Activated naive CD4-positive, alpha-beta T cell treated with anti-CD3 and anti-CD28 coated beads, Interleukin-2, amount 50 U/mL, for 16 hours (primary cell): ENCODE results near the gene ZFAND6.
"Not testable (repeated sequence)": the region's sequence is repeated elsewhere in the genome, so short reads cannot be mapped to it uniquely, and the experiment has no call there.

ENCODE experiments used
- DNase-seq: peaks from one replicate; pipeline ENCODE4 v3.0.0-alpha.2; 2020

The ZFAND6 gene

GRCh38 chr15:80099662-80100061 lies 40.2 kb downstream of the ZFAND6 start:
- not testable (repeated sequence) for DNase-seq

GRCh38 chr15:80100247-80100646 lies 40.8 kb downstream of the ZFAND6 start:
- no peak for DNase-seq

- no peak for DNase-seq
Measured at GRCh38 chr15:80105193-80105592, 45.7 kb downstream of the ZFAND6 start.

- no peak for DNase-seq
Measured at GRCh38 chr15:80105595-80105994, 46.1 kb downstream of the ZFAND6 start.

- no peak for DNase-seq
Measured at GRCh38 chr15:80106051-80106450, 46.6 kb downstream of the ZFAND6 start.

GRCh38 chr15:80107204-80107603 lies 47.7 kb downstream of the ZFAND6 start:
- DNase-seq: no peak

GRCh38 chr15:80107774-80108173 lies 48.3 kb downstream of the ZFAND6 start:
- no peak for DNase-seq

- DNase-seq: no peak
Measured at GRCh38 chr15:80109388-80109787, 49.9 kb downstream of the ZFAND6 start.

GRCh38 chr15:80110920-80111319 lies 51.4 kb downstream of the ZFAND6 start:
- DNase-seq: no peak

- DNase-seq: no peak
Measured at GRCh38 chr15:80114114-80114513, 54.6 kb downstream of the ZFAND6 start.

- no peak for DNase-seq
Measured at GRCh38 chr15:80115021-80115420, 55.5 kb downstream of the ZFAND6 start.

GRCh38 chr15:80118956-80119355 lies 59.5 kb downstream of the ZFAND6 start:
- no peak for DNase-seq

- DNase-seq: no peak
Measured at GRCh38 chr15:80120636-80121035, 61.2 kb downstream of the ZFAND6 start.

GRCh38 chr15:80121546-80121945 lies 62.1 kb downstream of the ZFAND6 start:
- no peak for DNase-seq

GRCh38 chr15:80123034-80123433 lies 63.6 kb downstream of the ZFAND6 start:
- DNase-seq: no peak

- not testable (repeated sequence) for DNase-seq
Measured at GRCh38 chr15:80127253-80127652, 67.8 kb downstream of the ZFAND6 start.

GRCh38 chr15:80127911-80128310 lies 68.4 kb downstream of the ZFAND6 start:
- DNase-seq: no peak

- DNase-seq: no peak
Measured at GRCh38 chr15:80132382-80132781, 72.9 kb downstream of the ZFAND6 start.

- DNase-seq: no peak
Measured at GRCh38 chr15:80136854-80137253, 77.4 kb downstream of the ZFAND6 start.

GRCh38 chr15:80138961-80139360 lies 79.5 kb downstream of the ZFAND6 start:
- no peak for DNase-seq

GRCh38 chr15:80140909-80141308 lies 81.4 kb downstream of the ZFAND6 start:
- DNase-seq: no peak

- DNase-seq: no peak
Measured at GRCh38 chr15:80141916-80142598, 82.6 kb downstream of the ZFAND6 start.

GRCh38 chr15:80142646-80143045 lies 83.2 kb downstream of the ZFAND6 start:
- DNase-seq: no peak

GRCh38 chr15:80151148-80151547 lies 91.7 kb downstream of the ZFAND6 start:
- DNase-seq: no peak

- DNase-seq: no peak
Measured at GRCh38 chr15:80151576-80151975, 92.1 kb downstream of the ZFAND6 start.
